GM12878 (cell line): Measurements from ENCODE around the gene SMPD3. TPM values are rescaled to one million over a fixed set of nuclear protein-coding genes. Genes with fewer than 3 reads are reported as not detected.

Experiments used
- ATAC-seq: fragments of 200-7000 bp; cut with Tn5 transposase; 3 replicates; pipeline ENCODE4 v1.9.1; 2020; ENCODE audit warnings: mild to moderate bottlenecking, moderate library complexity
- BruUV-seq: library from RNA; stranded (reverse); fragments of 400-500 nt; replicated peaks from 2 replicates; lab custom pipeline; 2021; lab: Mats Ljungman, UMichigan
- CTCF ChIA-PET: fragments of 300-600 bp; sonication (Branson Sonifier 250); formaldehyde crosslinking; extraction: SDS; loops from one replicate; lab custom pipeline; 2021; ENCODE audit warnings: inconsistent platforms; lab: Yijun Ruan, JAX
- POLR2A ChIA-PET: fragments of 350-600 bp; formaldehyde crosslinking; extraction: SDS; loops from one replicate; lab custom pipeline; 2021; ENCODE audit warnings: inconsistent platforms; lab: Charles Lee
- RAD21 ChIA-PET: fragments of 300-600 bp; sonication (Branson Sonifier 250); formaldehyde crosslinking; loops from one replicate; lab custom pipeline; 2023; ENCODE audit warnings: antibody characterized with exemption; ENCODE audit not compliant: unreplicated experiment; lab: Charles Lee
- SMC1A ChIA-PET: fragments of 300-600 bp; sonication (Branson Sonifier 250); formaldehyde crosslinking; loops from one replicate; lab custom pipeline; 2023; ENCODE audit not compliant: unreplicated experiment, uncharacterized antibody; lab: Charles Lee
- DNase-seq: peaks from one replicate; pipeline ENCODE4 v3.0.0-alpha.2; 2011; ENCODE audit warnings: low read depth, low spot score
- FAIRE-seq: peaks from 3 replicates; lab custom pipeline; 2011; peaks lifted over from hg19 to GRCh38; lab: Jason Lieb, UNC
- H2AFZ ChIP-seq: 2 replicates; pipeline ENCODE4 v1.6.0; 2011; ENCODE audit warnings: low read depth, low read length, control low read depth; ENCODE audit not compliant: control insufficient read depth
- H3K27ac ChIP-seq: 2 replicates; pipeline ENCODE4 v1.5.1; 2011; ENCODE audit warnings: control low read depth; ENCODE audit not compliant: control insufficient read depth, insufficient read depth
- H3K27me3 ChIP-seq, 2 experiments: replicated peaks in 1 of 2; 2 replicates each; pipeline versions ENCODE4 v1.6.0 to v1.6.1; 2011; ENCODE audit warnings: low read length in 1 of 2; ENCODE audit not compliant: control insufficient read depth in 2 of 2, insufficient read depth in 2 of 2
- H3K36me3 ChIP-seq, 2 experiments: 2 replicates each; pipeline ENCODE4 v1.5.1; 2011; ENCODE audit warnings: low read length in 1 of 2; ENCODE audit not compliant: control insufficient read depth in 2 of 2, insufficient read depth in 2 of 2
- H3K4me1 ChIP-seq: 2 replicates; pipeline ENCODE4 v1.6.1; 2011; ENCODE audit warnings: mild to moderate bottlenecking, low read length, moderate library complexity, mixed read lengths; ENCODE audit not compliant: control insufficient read depth, insufficient read depth
- H3K4me2 ChIP-seq: 2 replicates; pipeline ENCODE4 v1.6.0; 2011; ENCODE audit warnings: control low read depth; ENCODE audit not compliant: control insufficient read depth, insufficient read depth
- H3K4me3 ChIP-seq: fragments of 200-600 bp; sonication (generic); 2 replicates; pipeline ENCODE4 v1.5.1; 2016
- H3K79me2 ChIP-seq: 2 replicates; pipeline ENCODE4 v1.6.0; 2011; ENCODE audit warnings: low read length; ENCODE audit not compliant: control insufficient read depth, insufficient read depth
- H3K9ac ChIP-seq: 2 replicates; pipeline ENCODE4 v1.8.0; 2011; ENCODE audit warnings: low read length, control low read depth, mixed read lengths; ENCODE audit not compliant: control insufficient read depth, insufficient read depth
- H3K9me3 ChIP-seq: replicated peaks from 3 replicates; pipeline ENCODE4 v1.5.1; 2011; ENCODE audit warnings: mild to moderate bottlenecking, low read length; ENCODE audit not compliant: control insufficient read depth, insufficient read depth
- H4K20me1 ChIP-seq: 2 replicates; pipeline ENCODE4 v1.6.0; 2011; ENCODE audit not compliant: control insufficient read depth, insufficient read depth
- RUNX3 ChIP-seq: IDR thresholded peaks from 2 replicates; pipeline ENCODE4 v1.6.1; 2012; ENCODE audit warnings: low read length, inconsistent platforms
- SUZ12 ChIP-seq: fragments of 200-600 bp; sonication (generic); IDR thresholded peaks from one replicate; pipeline ENCODE4 v1.6.1; 2018; ENCODE audit warnings: antibody characterized with exemption, mild to moderate bottlenecking; ENCODE audit not compliant: unreplicated experiment
- WGBS: methylation state at CpG from one replicate; pipeline ENCODE4 v1.1.6; 2016; ENCODE audit warnings: low lambda C conversion rate; ENCODE audit not compliant: insufficient replicate concordance, insufficient coverage; ENCODE audit errors: missing lambda C conversion rate; 5-methylcytosine and 5-hydroxymethylcytosine counted together
- in situ Hi-C: fragments of 300-500 bp; cut with MboI; formaldehyde crosslinking; loops from 9 replicates; pipeline ENCODE4 v1.14.3; 2018; ENCODE audit warnings: mixed read lengths
- intact Hi-C: fragments of 100-400 bp; cut with micrococcal nuclease; formaldehyde crosslinking; loops from one replicate; pipeline ENCODE4 v1.14.2; 2022; ENCODE audit not compliant: unreplicated experiment
- polyA plus RNA-seq, 11 experiments: library from polyadenylated mRNA; depleted of rRNA in 4 of 11; unstranded in 6 of 11; stranded (reverse) in 5 of 11; fragments of >200 nt; fragmentation: Nextera tagmentation in 4 of 11; fragmentation: Illumina TruSeq in 1 of 11; extraction: Ambion mirVana in 4 of 11; extraction: Trizol in 1 of 11; gene quantifications; 1 replicate in 1 of 11; 2 replicates in 10 of 11; pipeline versions ENCODE4 v1.2.1 to v1.2.3, GENCODE V29; 2011 to 2016; ENCODE audit warnings: inconsistent platforms in 2 of 11, missing spikeins in 2 of 11, low read depth in 1 of 11
- small RNA-seq: library from RNA; depleted of rRNA; stranded (forward); fragments of <200 nt; gene quantifications from one replicate; pipeline ENCODE3, GENCODE V24; 2014
- total RNA-seq, 4 experiments: library from RNA; depleted of rRNA in 3 of 4; stranded (reverse); fragments of >200 nt in 3 of 4; fragmentation: Illumina TruSeq in 1 of 4; extraction: Trizol in 1 of 4; gene quantifications; 2 replicates each; pipeline versions ENCODE4 v1.2.1 to v1.2.3, GENCODE V29; 2013 to 2021
- TF ChIP-seq, protein P1 (sequence below): fragments of 450-650 bp; IDR thresholded peaks from 2 replicates; pipeline ENCODE4 v1.6.1; 2016; ENCODE audit warnings: mild to moderate bottlenecking

Gene SMPD3
- total and polyA plus RNA-seq, 10 of the 15 experiments (the other 5 are each of a cell fraction or from before 2014, with no cell fraction given) = 0.04 to 2.0 (median 1.2) TPM

DNA sequence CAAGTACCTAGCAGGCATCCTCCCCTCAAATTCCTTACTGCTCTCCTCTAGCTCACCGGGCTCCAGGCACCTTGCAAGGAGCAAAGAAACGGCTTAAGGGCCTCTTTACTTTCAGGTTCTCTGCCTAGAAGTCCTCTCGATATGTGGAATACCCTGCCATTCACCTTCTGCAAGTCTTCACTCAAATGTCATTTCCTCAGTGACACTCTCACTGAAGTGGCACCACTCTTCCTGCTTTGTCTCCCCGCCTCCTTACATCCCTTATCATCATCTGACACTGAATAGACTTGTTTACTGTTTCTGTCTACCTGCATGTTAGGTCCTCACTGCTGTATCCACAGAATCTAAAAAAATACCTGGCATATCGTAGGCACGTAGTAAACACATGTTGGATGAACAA is 138.5 kb downstream of the SMPD3 start:
- ChIA-PET RAD21 (interaction anchor here (0.7 kb wide), 1 partner anchor 48 kb away, joined by 3 read pairs; no protein-coding TSS in a partner anchor), SMC1A (interaction anchor here (1.4 to 1.6 kb wide), 2 partner anchors 20 to 40 kb away, joined by 3 read pairs; no protein-coding TSS in a partner anchor), CTCF (interaction anchor here (1.5 kb wide), 1 partner anchor 48 kb away, joined by 8 read pairs; no protein-coding TSS in a partner anchor), POLR2A (interaction anchor here (3.8 kb wide), 1 partner anchor 46 kb away, joined by 20 read pairs; the partner anchor contains the start of gene SLC7A6)
- Histone ChIP-seq H3K4me2 (peak overlapping the region; percentile 79), H4K20me1 (no peaks in the 10 kb centered on the region), H2AFZ (no peak overlapping the region), H3K36me3 (peaks cover 0 to 18% of the 10 kb centered on the region in 2 experiments; a peak in 2 of 4 replicates), H3K27me3 (no peaks in the 10 kb centered on the region), H3K79me2 (peaks cover 51% of the 10 kb centered on the region), H3K27ac (peak overlapping the region; percentile 76), H3K4me3 (peak overlapping the region; percentile 95), H3K9me3 (no peaks in the 10 kb centered on the region), H3K9ac (peak overlapping the region; percentile 74), H3K4me1 (0 out of 2 replicates have a peak, but pooled peaks cover 3% of the 10 kb centered on the region)
- DNase-seq = no peak
- in situ Hi-C loops (no loop called here), intact Hi-C loops (loop anchor here (2.0 kb wide), 1 partner anchor 45 kb away; the partner anchor contains the start of gene SLC7A6)
- no peak for ATAC-seq
- no TSS peak for BruUV-seq
- WGBS = 15% methylated on average over 6 of the region's 6 CpGs
- FAIRE-seq = no peak
- TF ChIP-seq SUZ12 (no peak), RUNX3 (no peak)
- TF ChIP-seq, protein P1, sequence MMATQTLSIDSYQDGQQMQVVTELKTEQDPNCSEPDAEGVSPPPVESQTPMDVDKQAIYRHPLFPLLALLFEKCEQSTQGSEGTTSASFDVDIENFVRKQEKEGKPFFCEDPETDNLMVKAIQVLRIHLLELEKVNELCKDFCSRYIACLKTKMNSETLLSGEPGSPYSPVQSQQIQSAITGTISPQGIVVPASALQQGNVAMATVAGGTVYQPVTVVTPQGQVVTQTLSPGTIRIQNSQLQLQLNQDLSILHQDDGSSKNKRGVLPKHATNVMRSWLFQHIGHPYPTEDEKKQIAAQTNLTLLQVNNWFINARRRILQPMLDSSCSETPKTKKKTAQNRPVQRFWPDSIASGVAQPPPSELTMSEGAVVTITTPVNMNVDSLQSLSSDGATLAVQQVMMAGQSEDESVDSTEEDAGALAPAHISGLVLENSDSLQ = peak; percentile 42

Small RNAs within 50 kb of the gene (small RNA-seq; reads per million reads assigned to genes)
- gene RF00019 = not detected
- gene RNU4-30P = not detected

Other genes with a start within 250 kb of the SMPD3 start
- gene ESRP2, start 212.4 kb downstream of the SMPD3 start, total RNA-seq (2014; rRNA removed) = 0.11 TPM in 1 of 2 replicates, not detected in the other
- gene ESRP2, start 212.4 kb downstream of the SMPD3 start, total RNA-seq (2014; rRNA removed; fragmentation: Illumina TruSeq; extraction: Trizol) = 0.04 TPM in 1 of 2 replicates, not detected in the other
- gene ESRP2, start 212.4 kb downstream of the SMPD3 start, total RNA-seq (2021) = 0.08 and 0.29 TPM in 2 replicates
- not detected in 2 replicates for gene ESRP2, start 212.4 kb downstream of the SMPD3 start, polyA plus RNA-seq (2011; rRNA removed)
- gene ESRP2, start 212.4 kb downstream of the SMPD3 start, polyA plus RNA-seq (2014; fragmentation: Illumina TruSeq; extraction: Trizol) = 0.06 TPM in 1 of 2 replicates, not detected in the other
- under 1 TPM in 1 of 2 experiments, not detected in 1; 0.08 TPM for gene ESRP2, start 212.4 kb downstream of the SMPD3 start, polyA plus RNA-seq (2014; fragmentation: Nextera tagmentation; extraction: Ambion mirVana)
- gene ESRP2, start 212.4 kb downstream of the SMPD3 start, polyA plus RNA-seq (2014; rRNA removed) = 0.13 and 0.23 TPM in 2 replicates
- under 1 TPM; 0.12 to 0.64 TPM for gene ESRP2, start 212.4 kb downstream of the SMPD3 start, polyA plus RNA-seq (2016; fragmentation: Nextera tagmentation; extraction: Ambion mirVana)
- gene PLA2G15, start 203.1 kb downstream of the SMPD3 start, total RNA-seq (2014; rRNA removed) = 8.2 and 8.4 TPM in 2 replicates
- gene PLA2G15, start 203.1 kb downstream of the SMPD3 start, total RNA-seq (2014; rRNA removed; fragmentation: Illumina TruSeq; extraction: Trizol) = 3.4 and 3.8 TPM in 2 replicates
- gene PLA2G15, start 203.1 kb downstream of the SMPD3 start, total RNA-seq (2021) = 7.6 and 7.8 TPM in 2 replicates
- gene PLA2G15, start 203.1 kb downstream of the SMPD3 start, polyA plus RNA-seq (2011; rRNA removed) = 3.1 and 6.3 TPM in 2 replicates
- gene PLA2G15, start 203.1 kb downstream of the SMPD3 start, polyA plus RNA-seq (2014; fragmentation: Illumina TruSeq; extraction: Trizol) = 1.5 and 3.0 TPM in 2 replicates
- gene PLA2G15, start 203.1 kb downstream of the SMPD3 start, polyA plus RNA-seq (2014; fragmentation: Nextera tagmentation; extraction: Ambion mirVana) = 1 to 10 TPM in 1 of 2 experiments, under 1 TPM in 1; 0.31 to 1.1 TPM
- gene PLA2G15, start 203.1 kb downstream of the SMPD3 start, polyA plus RNA-seq (2014; rRNA removed) = 7.8 and 8.5 TPM in 2 replicates
- 1 to 10 TPM; 7.3 to 9.4 TPM for gene PLA2G15, start 203.1 kb downstream of the SMPD3 start, polyA plus RNA-seq (2016; fragmentation: Nextera tagmentation; extraction: Ambion mirVana)
- gene SLC7A6, start 184.0 kb downstream of the SMPD3 start, total RNA-seq (2014; rRNA removed) = 29.8 and 33.9 TPM in 2 replicates
- 27.4 and 27.5 TPM in 2 replicates for gene SLC7A6, start 184.0 kb downstream of the SMPD3 start, total RNA-seq (2014; rRNA removed; fragmentation: Illumina TruSeq; extraction: Trizol)
- 51.3 and 60.4 TPM in 2 replicates for gene SLC7A6, start 184.0 kb downstream of the SMPD3 start, total RNA-seq (2021)
- gene SLC7A6, start 184.0 kb downstream of the SMPD3 start, polyA plus RNA-seq (2011; rRNA removed) = 46.3 and 53.6 TPM in 2 replicates
- 60.1 and 66.5 TPM in 2 replicates for gene SLC7A6, start 184.0 kb downstream of the SMPD3 start, polyA plus RNA-seq (2014; fragmentation: Illumina TruSeq; extraction: Trizol)
- gene SLC7A6, start 184.0 kb downstream of the SMPD3 start, polyA plus RNA-seq (2014; fragmentation: Nextera tagmentation; extraction: Ambion mirVana) = 1 to 10 TPM; 8.2 TPM
- 52.7 and 55.0 TPM in 2 replicates for gene SLC7A6, start 184.0 kb downstream of the SMPD3 start, polyA plus RNA-seq (2014; rRNA removed)
- gene SLC7A6, start 184.0 kb downstream of the SMPD3 start, polyA plus RNA-seq (2016; fragmentation: Nextera tagmentation; extraction: Ambion mirVana) = 10 to 100 TPM; 26.6 to 27.4 TPM
- gene SLC7A6OS, start 137.6 kb downstream of the SMPD3 start, total RNA-seq (2014; rRNA removed) = 16.0 and 17.7 TPM in 2 replicates
- gene SLC7A6OS, start 137.6 kb downstream of the SMPD3 start, total RNA-seq (2014; rRNA removed; fragmentation: Illumina TruSeq; extraction: Trizol) = 17.7 and 18.1 TPM in 2 replicates
- gene SLC7A6OS, start 137.6 kb downstream of the SMPD3 start, total RNA-seq (2021) = 17.7 and 22.0 TPM in 2 replicates
- gene SLC7A6OS, start 137.6 kb downstream of the SMPD3 start, polyA plus RNA-seq (2011; rRNA removed) = 17.8 and 19.6 TPM in 2 replicates
- 16.0 and 16.8 TPM in 2 replicates for gene SLC7A6OS, start 137.6 kb downstream of the SMPD3 start, polyA plus RNA-seq (2014; fragmentation: Illumina TruSeq; extraction: Trizol)
- 1 to 10 TPM; 2.9 to 6.4 TPM for gene SLC7A6OS, start 137.6 kb downstream of the SMPD3 start, polyA plus RNA-seq (2014; fragmentation: Nextera tagmentation; extraction: Ambion mirVana)
- 13.9 and 16.0 TPM in 2 replicates for gene SLC7A6OS, start 137.6 kb downstream of the SMPD3 start, polyA plus RNA-seq (2014; rRNA removed)
- gene SLC7A6OS, start 137.6 kb downstream of the SMPD3 start, polyA plus RNA-seq (2016; fragmentation: Nextera tagmentation; extraction: Ambion mirVana) = 10 to 100 TPM; 23.8 to 27.4 TPM
- gene PRMT7, start 137.5 kb downstream of the SMPD3 start, total RNA-seq (2014; rRNA removed) = 45.8 and 48.5 TPM in 2 replicates
- gene PRMT7, start 137.5 kb downstream of the SMPD3 start, total RNA-seq (2014; rRNA removed; fragmentation: Illumina TruSeq; extraction: Trizol) = 32.6 and 33.4 TPM in 2 replicates
- 45.4 and 47.6 TPM in 2 replicates for gene PRMT7, start 137.5 kb downstream of the SMPD3 start, total RNA-seq (2021)
- 40.7 and 49.3 TPM in 2 replicates for gene PRMT7, start 137.5 kb downstream of the SMPD3 start, polyA plus RNA-seq (2011; rRNA removed)
- gene PRMT7, start 137.5 kb downstream of the SMPD3 start, polyA plus RNA-seq (2014; fragmentation: Illumina TruSeq; extraction: Trizol) = 28.6 and 43.3 TPM in 2 replicates
- 1 to 10 TPM; 5.1 to 5.6 TPM for gene PRMT7, start 137.5 kb downstream of the SMPD3 start, polyA plus RNA-seq (2014; fragmentation: Nextera tagmentation; extraction: Ambion mirVana)
- 52.4 and 56.1 TPM in 2 replicates for gene PRMT7, start 137.5 kb downstream of the SMPD3 start, polyA plus RNA-seq (2014; rRNA removed)
- gene PRMT7, start 137.5 kb downstream of the SMPD3 start, polyA plus RNA-seq (2016; fragmentation: Nextera tagmentation; extraction: Ambion mirVana) = 10 to 100 TPM; 36.9 to 40.7 TPM
- gene ZFP90, start 90.8 kb upstream of the SMPD3 start, total RNA-seq (2014; rRNA removed) = 19.5 and 20.9 TPM in 2 replicates
- 15.1 and 17.5 TPM in 2 replicates for gene ZFP90, start 90.8 kb upstream of the SMPD3 start, total RNA-seq (2014; rRNA removed; fragmentation: Illumina TruSeq; extraction: Trizol)
- 17.2 and 19.9 TPM in 2 replicates for gene ZFP90, start 90.8 kb upstream of the SMPD3 start, total RNA-seq (2021)
- gene ZFP90, start 90.8 kb upstream of the SMPD3 start, polyA plus RNA-seq (2011; rRNA removed) = 20.0 and 24.1 TPM in 2 replicates
- gene ZFP90, start 90.8 kb upstream of the SMPD3 start, polyA plus RNA-seq (2014; fragmentation: Illumina TruSeq; extraction: Trizol) = 15.0 and 17.9 TPM in 2 replicates
- 1 to 10 TPM; 3.3 to 3.6 TPM for gene ZFP90, start 90.8 kb upstream of the SMPD3 start, polyA plus RNA-seq (2014; fragmentation: Nextera tagmentation; extraction: Ambion mirVana)
- gene ZFP90, start 90.8 kb upstream of the SMPD3 start, polyA plus RNA-seq (2014; rRNA removed) = 16.9 and 17.3 TPM in 2 replicates
- 10 to 100 TPM; 12.9 to 15.8 TPM for gene ZFP90, start 90.8 kb upstream of the SMPD3 start, polyA plus RNA-seq (2016; fragmentation: Nextera tagmentation; extraction: Ambion mirVana)
- gene CDH3, start 196.8 kb upstream of the SMPD3 start, total RNA-seq (2014; rRNA removed) = 0.05 and 0.34 TPM in 2 replicates
- not detected in 2 replicates for gene CDH3, start 196.8 kb upstream of the SMPD3 start, total RNA-seq (2014; rRNA removed; fragmentation: Illumina TruSeq; extraction: Trizol)
- gene CDH3, start 196.8 kb upstream of the SMPD3 start, total RNA-seq (2021) = 0.13 and 0.44 TPM in 2 replicates
- gene CDH3, start 196.8 kb upstream of the SMPD3 start, polyA plus RNA-seq (2011; rRNA removed) = 0.08 TPM in 1 of 2 replicates, not detected in the other
- 0.12 TPM in 1 of 2 replicates, not detected in the other for gene CDH3, start 196.8 kb upstream of the SMPD3 start, polyA plus RNA-seq (2014; fragmentation: Illumina TruSeq; extraction: Trizol)
- gene CDH3, start 196.8 kb upstream of the SMPD3 start, polyA plus RNA-seq (2014; fragmentation: Nextera tagmentation; extraction: Ambion mirVana) = not detected
- gene CDH3, start 196.8 kb upstream of the SMPD3 start, polyA plus RNA-seq (2014; rRNA removed) = 0.05 and 0.08 TPM in 2 replicates
- not detected for gene CDH3, start 196.8 kb upstream of the SMPD3 start, polyA plus RNA-seq (2016; fragmentation: Nextera tagmentation; extraction: Ambion mirVana)